Bone marrow (tissue), 2 donors: ENCODE data around the gene HBG2.
"Not testable (repeated sequence)": the region's sequence is repeated elsewhere in the genome, so short reads cannot be mapped to it uniquely, and the experiment has no call there.

Source experiments
- DNase-seq, 2 donors: peaks; one replicate each; lab custom pipeline; 2025; lab: John Stamatoyannopoulos, UW

Gene HBG2

DNA sequence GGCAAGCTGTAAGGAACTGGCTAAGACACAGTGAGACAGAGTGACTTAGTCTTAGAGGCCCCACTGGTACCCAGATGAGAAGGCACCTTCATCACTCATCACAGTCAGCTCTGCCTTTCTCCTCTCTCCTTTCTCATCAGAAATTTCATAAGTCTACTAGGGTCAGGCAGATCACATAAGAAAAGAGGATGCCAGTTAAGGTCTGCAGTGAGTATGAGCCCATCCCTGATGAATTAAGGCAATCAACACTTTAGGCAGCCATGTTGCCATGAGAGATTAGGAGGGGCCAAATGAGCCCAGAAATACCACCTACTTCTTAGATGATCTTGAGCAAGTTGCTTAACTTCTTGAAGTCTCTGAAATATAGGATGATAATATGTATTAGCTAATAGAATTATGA is 27.0 kb upstream of the HBG2 start:
- no peak for DNase-seq

DNA sequence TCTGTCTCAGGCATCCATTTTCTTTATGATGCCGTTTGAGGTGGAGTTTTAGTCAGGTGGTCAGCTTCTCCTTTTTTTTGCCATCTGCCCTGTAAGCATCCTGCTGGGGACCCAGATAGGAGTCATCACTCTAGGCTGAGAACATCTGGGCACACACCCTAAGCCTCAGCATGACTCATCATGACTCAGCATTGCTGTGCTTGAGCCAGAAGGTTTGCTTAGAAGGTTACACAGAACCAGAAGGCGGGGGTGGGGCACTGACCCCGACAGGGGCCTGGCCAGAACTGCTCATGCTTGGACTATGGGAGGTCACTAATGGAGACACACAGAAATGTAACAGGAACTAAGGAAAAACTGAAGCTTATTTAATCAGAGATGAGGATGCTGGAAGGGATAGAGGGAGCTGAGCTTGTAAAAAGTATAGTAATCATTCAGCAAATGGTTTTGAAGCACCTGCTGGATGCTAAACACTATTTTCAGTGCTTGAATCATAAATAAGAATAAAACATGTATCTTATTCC is 26.1 kb upstream of the HBG2 start:
- DNase-seq, result peak; percentile 16 to 97

DNA sequence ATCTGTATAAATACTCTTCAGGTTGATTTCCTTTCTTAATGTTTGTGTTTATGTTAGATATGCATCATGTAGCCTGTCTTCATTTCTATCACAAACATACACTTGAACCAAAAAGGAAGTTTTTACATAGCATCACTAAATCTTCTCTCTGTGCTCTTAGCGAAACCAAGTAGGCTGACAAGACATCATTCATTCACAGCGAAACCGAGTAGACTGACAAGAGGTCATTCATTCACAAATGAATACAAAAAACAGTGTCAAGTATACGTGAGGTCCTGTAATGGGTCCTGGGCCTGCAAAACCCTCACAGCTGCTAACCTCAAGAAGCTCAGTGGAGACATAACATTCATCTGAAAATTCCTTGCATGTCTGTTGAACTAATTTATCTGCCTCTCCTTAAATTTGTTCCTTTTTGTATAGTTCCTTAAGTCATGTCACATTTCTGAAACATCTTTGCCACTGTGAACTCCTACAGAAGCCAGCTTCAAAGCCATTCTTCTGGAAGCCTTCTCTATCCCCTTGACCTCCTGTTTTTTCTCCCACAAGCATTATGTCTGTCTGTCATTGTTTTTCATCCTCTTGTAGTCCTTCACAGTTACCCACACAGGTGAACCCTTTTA is 25.0 kb upstream of the HBG2 start:
- DNase-seq, result no peak

DNA sequence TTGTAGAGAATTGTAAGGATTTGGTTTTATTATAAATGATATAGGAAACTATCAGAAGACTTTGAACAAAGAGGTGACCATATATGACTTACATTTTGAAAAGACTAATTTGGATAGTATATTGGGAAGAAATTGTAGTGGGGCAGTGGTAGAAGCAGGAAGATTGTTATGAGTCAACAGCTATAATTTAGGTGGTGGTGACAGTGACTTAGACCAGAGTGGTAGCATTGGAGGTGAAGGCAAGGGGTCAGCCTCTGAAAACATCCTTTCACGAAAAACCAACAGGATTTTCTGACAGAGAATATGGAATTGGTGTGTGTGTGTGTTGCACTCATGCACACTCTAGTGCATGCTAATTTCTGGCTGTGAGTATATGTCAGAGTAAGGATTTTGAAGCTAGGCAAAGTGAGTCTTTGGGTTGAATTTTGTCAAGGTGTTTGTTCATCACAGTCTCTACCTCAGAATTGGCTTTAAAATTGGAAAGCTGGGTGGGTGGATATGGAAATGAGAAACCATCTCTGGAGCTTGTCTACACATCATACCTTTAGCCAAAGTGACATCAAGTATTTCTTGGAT is 23.3 kb upstream of the HBG2 start:
- DNase-seq, result no peak

DNA sequence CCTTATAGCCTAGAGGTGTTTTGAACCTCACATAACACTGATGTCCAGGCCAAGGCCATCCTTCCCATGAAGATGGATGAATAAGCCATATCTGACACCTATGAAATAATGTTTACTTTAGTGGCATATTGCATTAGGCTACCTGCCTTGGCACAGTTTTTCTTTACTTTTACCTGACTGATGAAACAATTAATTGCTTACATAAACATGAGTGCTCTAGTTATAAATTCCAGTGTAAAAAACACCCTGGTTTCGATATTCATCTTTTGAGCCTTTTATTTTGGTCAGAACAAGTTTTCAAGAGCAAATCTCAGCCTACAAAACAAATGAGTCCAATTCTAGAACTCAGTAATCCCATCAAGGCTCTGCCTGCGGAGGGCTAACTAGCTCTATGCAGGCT is 22.1 kb upstream of the HBG2 start:
- DNase-seq, result no peak

DNA sequence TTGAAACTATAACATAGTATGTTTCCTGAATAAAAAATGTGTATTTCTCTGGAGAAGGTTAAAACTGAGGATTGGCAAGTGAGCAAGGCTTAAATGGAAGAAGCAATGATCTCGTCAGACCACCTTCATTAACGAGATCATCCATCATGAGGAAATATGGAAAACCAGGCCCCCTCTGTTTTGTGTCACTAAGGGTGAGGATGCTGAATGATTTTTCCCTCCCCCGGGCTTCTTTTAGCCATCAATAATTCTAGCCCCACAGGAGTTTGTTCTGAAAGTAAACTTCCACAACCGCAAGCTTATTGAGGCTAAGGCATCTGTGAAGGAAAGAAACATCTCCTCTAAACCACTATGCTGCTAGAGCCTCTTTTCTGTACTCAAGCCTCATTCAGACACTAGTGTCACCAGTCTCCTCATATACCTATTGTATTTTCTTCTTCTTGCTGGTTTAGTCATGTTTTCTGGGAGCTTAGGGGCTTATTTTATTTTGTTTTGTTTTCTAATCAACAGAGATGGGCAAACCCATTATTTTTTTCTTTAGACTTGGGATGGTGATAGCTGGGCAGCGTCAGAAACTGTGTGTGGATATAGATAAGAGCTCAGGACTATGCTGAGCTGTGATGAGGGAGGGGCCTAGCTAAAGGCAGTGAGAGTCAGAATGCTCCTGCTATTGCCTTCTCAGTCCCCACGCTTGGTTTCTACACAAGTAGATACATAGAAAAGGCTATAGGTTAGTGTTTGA is 21.0 kb upstream of the HBG2 start:
- DNase-seq, result no peak

DNA sequence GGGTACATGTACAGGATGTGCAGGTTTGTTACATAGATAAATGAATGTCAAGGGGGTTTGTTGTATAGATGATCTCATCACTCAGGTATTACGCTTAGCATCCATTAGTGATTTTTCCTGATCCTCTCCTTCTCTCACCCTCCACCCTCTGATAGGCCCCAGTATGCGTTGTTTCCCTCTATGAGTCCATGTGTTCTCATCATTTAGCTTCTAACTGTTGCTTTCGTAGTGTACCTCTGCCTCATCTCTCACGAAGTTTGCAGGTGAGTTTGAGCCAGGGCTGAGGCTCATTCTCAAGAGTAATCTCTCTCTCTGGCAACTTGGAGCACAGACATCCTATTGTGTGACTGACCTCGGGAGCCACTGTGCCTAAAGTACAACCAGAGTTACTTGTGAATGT is 19.8 kb upstream of the HBG2 start:
- no peak for DNase-seq

DNA sequence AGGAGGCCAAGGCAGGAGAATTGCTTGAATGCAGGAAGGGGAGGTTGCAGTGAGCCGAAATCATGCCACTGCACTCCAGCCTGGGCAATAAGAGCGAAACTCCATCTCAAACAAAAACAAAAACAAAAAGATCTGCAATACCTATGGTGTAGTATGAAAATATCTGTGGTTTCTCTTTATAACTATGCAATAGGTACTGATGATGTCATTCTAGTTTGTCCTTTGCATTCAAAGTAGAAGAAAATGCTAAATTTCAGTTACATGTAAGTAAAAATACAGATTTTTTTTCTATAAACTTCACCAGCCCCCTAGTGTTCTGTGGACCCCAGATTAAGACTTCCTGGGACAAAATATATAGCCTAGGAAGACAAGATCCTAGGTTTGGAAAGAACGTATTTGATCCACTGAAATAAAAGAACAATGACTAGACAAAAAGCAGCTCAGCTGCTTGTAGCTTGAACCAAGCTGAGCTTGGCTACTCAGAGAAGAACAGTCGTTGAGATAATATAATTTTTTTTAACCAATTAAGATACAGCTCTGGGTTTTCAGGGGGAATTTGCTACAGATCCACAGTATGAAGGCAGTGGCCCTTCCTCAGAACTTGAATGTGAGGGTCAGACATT is 17.9 kb upstream of the HBG2 start:
- DNase-seq, result no peak

DNA sequence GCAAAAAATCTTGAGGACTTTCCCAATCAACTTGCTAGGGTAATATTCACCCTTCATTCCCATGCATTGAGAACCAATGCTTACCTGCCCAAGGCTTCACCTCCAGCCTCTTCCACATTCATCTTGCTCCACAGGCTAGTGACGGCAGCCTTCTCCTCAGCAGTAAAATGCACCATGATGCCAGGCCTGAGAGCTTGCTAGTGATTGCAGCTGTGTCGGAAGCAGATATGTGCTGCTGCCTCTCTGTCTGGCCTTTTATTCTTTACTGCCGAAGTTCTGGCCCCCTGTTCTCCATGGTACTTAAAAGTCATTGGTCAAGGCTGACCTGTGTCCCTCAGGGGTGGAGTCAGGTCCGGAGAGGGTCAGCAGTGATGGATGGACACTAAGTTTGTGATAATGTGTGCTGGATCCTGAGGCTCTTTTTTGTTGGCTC is 15.2 kb upstream of the HBG2 start, which contains the start of gene HBE1:
TSS of gene HBE1 (minus strand) at position 231 of the 433 bp plus-strand sequence. CDS start at position 176, 55 bp downstream.
- no peak for DNase-seq

DNA sequence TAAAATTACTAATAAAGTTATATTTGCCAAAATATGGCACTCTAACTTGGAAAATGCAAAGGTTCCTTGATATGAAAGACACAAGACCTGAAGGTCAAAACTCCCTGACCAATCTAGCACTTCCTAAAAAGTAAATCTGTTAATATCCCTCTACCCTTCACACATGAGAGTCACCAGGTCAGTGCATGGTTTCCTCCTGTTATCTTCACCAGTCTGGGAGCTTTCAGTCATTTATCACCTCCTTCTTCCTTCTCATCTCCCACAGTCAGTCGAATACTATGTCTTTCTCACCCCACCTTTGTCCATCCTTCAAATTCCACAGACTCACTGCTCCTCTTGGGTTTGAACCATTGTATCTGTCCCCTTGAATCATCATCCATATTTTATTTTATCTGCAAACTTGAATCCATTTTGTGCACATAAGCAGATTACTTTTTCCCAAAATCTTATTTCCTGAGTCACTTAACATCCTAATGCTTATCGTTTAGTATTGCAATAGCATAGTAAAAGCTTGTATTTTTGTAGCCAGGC is 12.5 kb upstream of the HBG2 start:
- no peak for DNase-seq

DNA sequence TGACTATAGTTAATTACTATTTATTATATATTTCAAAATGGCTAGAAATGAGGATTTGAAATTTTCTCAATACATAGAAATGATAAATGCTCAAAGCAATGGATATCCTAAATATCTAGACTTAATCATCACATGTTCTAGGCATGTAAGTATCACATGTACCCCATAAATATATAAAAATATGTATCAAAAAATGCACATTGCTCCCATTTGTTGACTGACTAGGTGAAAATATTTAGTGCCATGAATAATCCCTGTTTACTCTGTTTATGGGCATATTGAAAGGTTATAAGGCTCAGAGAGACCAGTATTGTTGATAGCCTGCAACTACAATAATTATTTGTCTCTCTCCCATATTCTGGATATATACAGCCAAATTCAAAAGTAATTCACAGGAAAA is 12.0 kb upstream of the HBG2 start:
- no peak for DNase-seq

DNA sequence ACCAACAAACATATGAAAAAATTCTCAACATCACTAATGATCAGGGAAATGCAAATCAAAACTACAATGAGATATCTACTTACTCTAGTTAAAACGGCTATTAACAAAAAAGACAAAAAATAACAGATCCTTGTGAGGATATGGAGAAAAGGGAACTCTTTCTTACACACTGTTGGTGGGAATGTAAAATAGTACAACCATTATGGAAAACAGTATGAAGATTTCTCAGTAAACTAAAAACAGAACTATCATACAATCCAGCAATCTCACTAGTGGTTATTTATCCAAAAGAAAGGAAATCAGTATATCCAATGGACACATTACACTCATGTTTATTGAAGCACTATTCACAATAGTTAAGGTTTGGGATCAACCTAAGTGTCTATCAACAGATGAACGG is 11.3 kb upstream of the HBG2 start:
- no peak for DNase-seq

DNA sequence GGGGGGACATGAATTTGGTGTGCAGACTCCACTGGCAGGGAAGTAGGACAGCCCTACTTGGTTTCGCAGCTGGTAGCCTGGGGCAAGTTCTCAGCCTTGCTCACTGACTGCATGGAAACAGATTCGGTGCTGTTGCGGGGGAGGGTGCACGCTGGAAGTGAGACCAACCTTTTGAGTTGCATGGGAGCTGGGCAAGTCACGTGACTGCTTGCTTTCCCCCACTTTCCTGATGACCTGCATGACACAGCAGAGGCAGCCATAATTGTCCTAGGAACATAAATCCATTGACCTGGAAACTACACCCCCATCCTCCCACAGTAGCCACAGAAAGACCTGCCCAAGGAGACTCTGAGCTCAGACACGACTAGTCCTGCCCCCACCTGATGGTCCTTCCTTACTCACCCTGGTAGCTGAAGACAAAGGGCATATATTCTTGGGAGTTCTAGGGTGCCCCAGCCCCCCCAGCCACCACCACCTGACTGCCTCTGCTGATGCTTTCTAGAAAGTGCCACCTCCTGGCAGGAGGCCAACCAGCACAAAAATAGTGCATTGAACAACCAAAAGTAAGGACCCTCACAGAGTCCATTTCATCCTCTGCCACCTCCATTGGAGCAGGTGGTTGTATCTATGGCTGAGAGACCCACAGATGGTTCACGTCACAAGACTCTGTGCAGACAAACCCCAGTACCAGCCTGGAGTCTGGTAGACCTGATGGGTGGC is 4.1 kb upstream of the HBG2 start:
- no peak for DNase-seq

DNA sequence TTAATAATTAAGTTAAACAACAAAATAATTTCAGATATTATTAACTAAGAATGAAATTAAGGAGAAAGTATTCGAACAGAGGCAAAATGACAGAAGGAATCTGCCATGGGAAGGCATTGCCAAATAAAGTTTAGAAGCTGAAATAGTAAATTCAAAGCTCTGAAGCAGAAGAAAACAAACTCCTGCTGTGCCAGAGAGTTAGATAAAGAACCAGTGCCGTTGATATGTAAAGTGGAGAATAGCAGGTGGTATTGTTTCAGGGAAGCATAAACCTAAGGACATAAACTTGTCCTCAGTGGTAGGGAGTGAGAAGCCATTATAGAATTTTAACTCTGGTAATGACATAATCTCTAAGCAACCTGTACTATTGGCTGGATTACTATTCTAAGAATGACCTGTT is 2.7 kb upstream of the HBG2 start:
- no peak for DNase-seq

DNA sequence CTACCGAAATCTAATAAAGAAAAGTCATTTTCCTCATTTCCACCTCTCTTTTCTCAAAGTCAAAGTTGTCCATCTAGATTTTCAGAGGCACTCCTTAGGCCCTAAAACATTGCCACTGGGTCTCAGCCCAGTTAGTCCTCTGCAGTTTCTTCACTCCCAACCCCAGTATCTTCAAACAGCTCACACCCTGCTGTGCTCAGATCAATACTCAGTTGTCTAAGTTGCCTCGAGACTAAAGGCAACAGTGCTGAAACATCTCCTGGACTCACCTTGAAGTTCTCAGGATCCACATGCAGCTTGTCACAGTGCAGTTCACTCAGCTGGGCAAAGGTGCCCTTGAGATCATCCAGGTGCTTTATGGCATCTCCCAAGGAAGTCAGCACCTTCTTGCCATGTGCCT is 558 bp downstream of the HBG2 start:
- DNase-seq, result not testable (repeated sequence)

DNA sequence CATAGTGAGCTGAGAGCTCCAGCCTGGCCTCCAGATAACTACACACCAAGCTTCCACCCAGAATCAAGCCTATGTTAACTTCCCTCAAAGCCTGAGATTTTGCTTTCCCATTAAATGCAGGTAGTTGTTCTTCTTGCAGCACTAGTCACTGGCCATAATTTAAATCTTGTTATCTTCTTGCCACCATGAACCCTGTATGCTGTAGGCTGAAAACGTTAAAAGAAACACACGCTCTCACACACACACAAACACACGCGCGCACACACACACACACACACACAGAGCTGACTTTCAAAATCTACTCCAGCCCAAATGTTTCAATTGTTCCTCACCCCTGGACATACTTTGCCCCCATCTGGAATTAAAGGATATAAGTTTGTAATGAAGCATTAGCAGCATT is 1.1 kb downstream of the HBG2 start:
- DNase-seq, result not testable (repeated sequence)

DNA sequence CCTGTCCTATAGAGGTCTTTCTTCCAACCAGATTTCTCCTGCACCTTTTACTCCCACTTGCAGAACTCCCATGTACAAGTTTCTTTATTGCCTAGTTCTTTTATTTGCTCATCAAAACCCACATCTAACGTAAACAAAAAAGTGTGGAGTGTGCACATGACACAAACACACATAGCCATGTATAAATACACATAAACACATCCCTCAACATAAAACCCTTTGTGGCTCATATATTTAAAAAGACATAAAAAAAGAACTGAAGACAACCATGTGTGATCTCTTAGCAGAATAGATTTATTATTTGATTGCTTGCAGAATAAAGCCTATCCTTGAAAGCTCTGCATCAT is 1.7 kb downstream of the HBG2 start:
- DNase-seq, result no peak

DNA sequence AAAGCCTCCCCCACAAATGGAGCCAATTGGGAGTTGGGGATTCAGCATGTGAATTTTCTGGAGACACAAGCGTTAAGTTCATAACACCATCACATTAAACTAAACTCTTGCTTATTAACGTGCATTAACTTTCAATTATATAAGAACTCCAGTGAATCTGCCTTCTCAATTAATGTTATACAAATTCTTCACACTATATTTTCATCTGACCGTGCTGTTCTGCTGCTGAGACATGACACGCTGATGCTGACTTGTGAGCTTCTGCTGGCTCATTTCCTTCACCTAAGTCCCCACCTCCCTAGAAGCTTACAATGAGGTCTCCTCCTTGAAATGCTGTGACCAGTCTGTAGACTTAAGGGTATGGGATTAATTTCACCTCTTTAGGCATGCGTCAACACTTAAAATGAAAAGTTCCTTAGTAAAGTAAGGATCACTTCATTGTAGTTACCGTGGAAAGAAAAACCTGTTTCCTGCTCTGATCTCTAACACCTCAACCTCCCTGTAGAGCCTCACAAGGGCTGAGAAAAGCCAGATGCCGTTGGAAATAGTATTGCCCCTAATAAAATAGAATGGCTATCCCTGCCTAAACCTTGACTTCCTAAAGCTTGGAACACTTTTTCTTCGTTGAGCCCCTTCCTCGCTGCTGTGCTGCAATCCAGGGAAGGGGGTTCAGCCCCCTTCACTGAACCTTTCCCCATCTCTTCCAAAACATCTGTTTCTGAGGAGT is 2.2 kb downstream of the HBG2 start:
- no peak for DNase-seq

DNA sequence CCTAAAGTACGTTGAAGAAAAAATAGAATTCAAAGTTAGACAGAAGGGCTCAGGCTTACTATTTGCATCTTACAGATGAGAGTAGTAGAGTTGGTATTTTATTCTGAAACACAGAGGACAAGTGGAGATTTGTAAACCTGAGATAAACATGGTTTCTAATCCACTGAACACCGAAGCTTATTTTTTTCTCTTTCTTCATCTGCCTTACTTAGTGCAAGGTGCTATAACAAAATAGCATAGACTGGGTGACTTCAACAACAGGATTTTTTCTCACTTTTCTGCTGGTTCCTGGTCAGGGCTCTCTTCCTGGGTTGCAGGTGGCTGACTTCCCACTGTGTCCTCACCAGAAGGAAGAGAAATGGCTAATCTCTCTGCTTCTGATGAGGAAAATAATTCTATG is 2.8 kb downstream of the HBG2 start:
- DNase-seq, result no peak

DNA sequence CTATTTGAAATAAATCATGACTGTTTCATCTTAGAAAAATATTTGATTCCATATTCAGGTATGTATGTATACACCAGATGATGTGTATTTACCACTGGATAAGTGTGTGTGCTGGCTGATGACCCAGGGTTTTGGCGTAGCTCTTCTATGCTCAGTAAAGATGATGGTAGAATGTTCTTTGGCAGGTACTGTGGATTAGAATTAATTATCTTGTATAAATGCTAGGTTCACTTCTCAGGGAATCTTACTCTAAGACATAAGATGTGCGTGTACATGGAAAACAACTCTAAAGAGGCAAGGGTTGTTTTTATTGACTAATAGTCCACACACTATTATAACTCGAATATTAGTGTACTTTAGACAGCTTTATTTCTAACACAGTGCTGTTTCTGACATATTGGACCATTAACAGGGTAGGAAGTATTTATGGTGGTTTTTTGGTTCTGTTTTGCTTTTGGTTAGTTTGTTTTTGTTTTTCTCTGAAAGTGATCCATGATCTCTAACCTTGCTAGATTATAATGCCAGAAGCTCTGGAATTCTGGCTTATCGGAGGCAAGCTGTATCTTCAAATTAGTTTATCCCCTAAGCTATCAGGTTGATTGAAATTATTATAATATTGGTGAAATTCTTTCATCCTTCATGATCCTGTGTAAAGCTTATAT is 3.9 kb downstream of the HBG2 start:
- DNase-seq, result no peak
